Esophagus muscularis mucosa (tissue), 4 donors: ENCODE results near the gene FLT4. TPM values are rescaled to one million over a fixed set of nuclear protein-coding genes. Genes with fewer than 3 reads are reported as not detected.
A peak's percentile ranks its signal among the peaks of the same experiment; 100 is the strongest.
"Not testable (repeated sequence)": the region's sequence is repeated elsewhere in the genome, so short reads cannot be mapped to it uniquely, and the experiment has no call there.

Experiments
- DNase-seq: peaks from one replicate; pipeline ENCODE4 v3.0.0-alpha.2; 2017; ENCODE audit errors: extremely low spot score
- H3K27ac ChIP-seq, 4 donors: fragments of 200-600 bp; sonication (generic); replicated peaks in 1 of 4; 1 replicate in 3 of 4; 2 replicates in 1 of 4; pipeline ENCODE4 v1.5.1; 2016 to 2019; ENCODE audit warnings: mild to moderate bottlenecking in 1 of 4
- H3K27me3 ChIP-seq, 4 donors: fragments of 200-600 bp; sonication (generic); one replicate each; pipeline versions ENCODE4 v1.5.1 to v1.6.0; 2016 to 2019
- H3K36me3 ChIP-seq, 4 donors: fragments of 200-600 bp; sonication (generic); one replicate each; pipeline ENCODE4 v1.5.1; 2016 to 2019
- H3K4me1 ChIP-seq, 4 donors: fragments of 200-600 bp; sonication (generic); one replicate each; pipeline ENCODE4 v1.5.1; 2016 to 2019
- H3K4me3 ChIP-seq, 4 donors: fragments of 200-600 bp; sonication (generic); 1 replicate in 2 of 4; 2 replicates in 2 of 4; pipeline ENCODE4 v1.5.1; 2016 to 2019; ENCODE audit warnings: mild to moderate bottlenecking in 4 of 4, moderate library complexity in 1 of 4
- H3K9me3 ChIP-seq, 4 donors: fragments of 200-600 bp; sonication (generic); 1 replicate in 3 of 4; 2 replicates in 1 of 4; pipeline ENCODE4 v1.5.1; 2016 to 2019
- CTCF ChIP-seq, 3 experiments: fragments of 200-600 bp in 2 of 3; fragments of 450-650 bp in 1 of 3; sonication (generic) in 2 of 3; IDR thresholded peaks; one replicate each; pipeline ENCODE4 v1.5.1; 2017 to 2019; ENCODE audit warnings: antibody characterized with exemption in 3 of 3, mild to moderate bottlenecking in 2 of 3, moderate library complexity in 1 of 3
- EP300 ChIP-seq: sonication (generic); formaldehyde crosslinking; IDR thresholded peaks from one replicate; pipeline ENCODE4 v1.6.1; 2017; ENCODE audit warnings: antibody characterized with exemption
- POLR2A ChIP-seq: fragments of 450-650 bp; IDR thresholded peaks from one replicate; pipeline ENCODE4 v1.6.1; 2017; ENCODE audit warnings: antibody characterized with exemption, moderate library complexity, mild to moderate bottlenecking, low read depth
- POLR2AphosphoS5 ChIP-seq, 2 donors: sonication (generic); formaldehyde crosslinking; IDR thresholded peaks; one replicate each; pipeline ENCODE4 v1.6.1; 2017; ENCODE audit warnings: antibody characterized with exemption in 2 of 2
- WGBS: methylation state at CpG from one replicate; pipeline ENCODE4 v1.1.5; 2018; 5-methylcytosine and 5-hydroxymethylcytosine counted together
- intact Hi-C: fragments of 100-400 bp; cut with DNase I; formaldehyde crosslinking; loops from one replicate; pipeline ENCODE4 v1.15.1; 2023
- total RNA-seq, 4 donors: library from RNA; depleted of rRNA; stranded (reverse); fragments of >200 nt; gene quantifications; one replicate each; pipeline versions ENCODE4 v1.1.0 to v1.2.1, GENCODE V29; 2016

The FLT4 gene
- total RNA-seq, 4 donors from 2014 or later = 10.4 to 15.6 (median 11.8) TPM

GRCh38 chr5:180673371-180674089 lies 24.1 kb upstream of the FLT4 start:
- WGBS = 26% methylated on average over 7 of the region's 64 CpGs
- Histone ChIP-seq H3K36me3 (no peaks in the 10 kb centered on the region), H3K4me3 (peak overlapping the region; percentile 0 to 19 (median 12)), H3K4me1 (peaks cover 0 to 9% (median 7%) of the 10 kb centered on the region in 4 donors), H3K27me3 (peaks cover 0 to 58% (median 12%) of the 10 kb centered on the region in 4 donors), H3K9me3 (no peaks in the 10 kb centered on the region), H3K27ac (no peak overlapping the region)
- intact Hi-C loops = no loop called here
- no peak for DNase-seq
- TF ChIP-seq POLR2A (no peak), EP300 (no peak), CTCF (IDR thresholded peaks at IDR 0.05) (no peak), POLR2AphosphoS5 (IDR thresholded peaks at IDR 0.05) (no peak)

GRCh38 chr5:180671958-180672524 lies 22.6 kb upstream of the FLT4 start:
- H3K4me3 ChIP-seq, H3K36me3 ChIP-seq, DNase-seq, intact Hi-C loops, H3K9me3 ChIP-seq, H3K4me1 ChIP-seq, H3K27ac ChIP-seq: not testable (repeated sequence)
- WGBS = 79% methylated on average over 12 of the region's 13 CpGs
- peaks cover 0 to 47% (median 12%) of the 10 kb centered on the region in 4 donors for H3K27me3 ChIP-seq

- intact Hi-C loops = no loop called here
- Histone ChIP-seq H3K9me3 (peaks cover 0 to 11% (median 0%) of the 10 kb centered on the region in 4 donors), H3K4me1 (peaks cover 0 to 9% (median 7%) of the 10 kb centered on the region in 4 donors), H3K4me3 (no peak overlapping the region), H3K27me3 (peaks cover 0 to 45% (median 12%) of the 10 kb centered on the region in 4 donors), H3K36me3 (no peaks in the 10 kb centered on the region), H3K27ac (no peak overlapping the region)
- TF ChIP-seq POLR2AphosphoS5 (IDR thresholded peaks at IDR 0.05) = no peak
- no peak for TF ChIP-seq EP300
- TF ChIP-seq POLR2A = no peak
- peak in 2 of 3 experiments; percentile 35 to 52 for TF ChIP-seq CTCF (IDR thresholded peaks at IDR 0.05)
- DNase-seq = no peak
- WGBS = 44% methylated on average over 17 of the region's 17 CpGs
These were observed 21.4 kb upstream of the FLT4 start for GRCh38 chr5:180670586-180671359.

GRCh38 chr5:180670157-180670556 lies 20.8 kb upstream of the FLT4 start:
- H3K27ac ChIP-seq = no peak overlapping the region
- peaks cover 0 to 39% (median 12%) of the 10 kb centered on the region in 4 donors for H3K27me3 ChIP-seq

More at GRCh38 chr5:180670157-180670556, 20.8 kb upstream of the FLT4 start:
- Histone ChIP-seq H3K4me1 (peaks cover 0 to 9% (median 7%) of the 10 kb centered on the region in 4 donors), H3K9me3 (peaks cover 0 to 11% (median 0%) of the 10 kb centered on the region in 4 donors), H3K36me3 (no peaks in the 10 kb centered on the region), H3K4me3 (no peak overlapping the region)
- TF ChIP-seq CTCF (IDR thresholded peaks at IDR 0.05) (no peak), POLR2AphosphoS5 (IDR thresholded peaks at IDR 0.05) (no peak), EP300 (no peak), POLR2A (no peak)
- no peak for DNase-seq
- intact Hi-C loops = no loop called here
- 80% methylated on average over 3 of the region's 3 CpGs for WGBS
